Right renal cortex interstitium (tissue), 3 donors: ENCODE data around the gene PTDSS2. TPM values are rescaled to one million over a fixed set of nuclear protein-coding genes. Genes with fewer than 3 reads are reported as not detected.
"Not testable (repeated sequence)": the region's sequence is repeated elsewhere in the genome, so short reads cannot be mapped to it uniquely, and the experiment has no call there.

Experiments used
- DNase-seq, 3 donors: peaks; one replicate each; pipeline ENCODE4 v3.0.0-alpha.2; 2013; ENCODE audit warnings: low read depth in 3 of 3, low spot score in 2 of 3
- polyA plus RNA-seq, 3 donors: library from polyadenylated mRNA; unstranded; fragments of 120-200 nt; gene quantifications; one replicate each; pipeline ENCODE4 v1.2.1, GENCODE V29; 2013; ENCODE audit not compliant: insufficient read length in 3 of 3

PTDSS2 gene
- polyA plus RNA-seq, 3 donors, result 27.0 to 30.6 (median 27.1) TPM

GRCh38 chr11:502288-503178, 52.5 kb downstream of the PTDSS2 start:
- DNase-seq, result no peak

GRCh38 chr11:503179-503981, 53.3 kb downstream of the PTDSS2 start:
- no peak for DNase-seq

- DNase-seq, result no peak
Measured at GRCh38 chr11:504053-504993, 54.2 kb downstream of the PTDSS2 start.

- DNase-seq, result no peak
Measured at GRCh38 chr11:504994-505344, 54.9 kb downstream of the PTDSS2 start.

- peak; percentile 89 to 93 (median 92) for DNase-seq
Measured at GRCh38 chr11:506238-506994, 56.3 kb downstream of the PTDSS2 start.

- DNase-seq, result peak in 1 of 3 donors; percentile 79
Measured at GRCh38 chr11:506995-507726, 57.1 kb downstream of the PTDSS2 start, which contains the start of gene RNH1. RNH1 (minus strand) TSS chr11:507242; CDS start chr11:502162, 5,080 bp downstream.

GRCh38 chr11:507727-508515, 57.8 kb downstream of the PTDSS2 start:
- DNase-seq, result no peak

- no peak for DNase-seq
Measured at GRCh38 chr11:508956-509355, 58.9 kb downstream of the PTDSS2 start.

GRCh38 chr11:512761-513595, 62.9 kb downstream of the PTDSS2 start:
- no peak for DNase-seq

- no peak for DNase-seq
Measured at GRCh38 chr11:514606-515005, 64.5 kb downstream of the PTDSS2 start.

GRCh38 chr11:515131-515530, 65.1 kb downstream of the PTDSS2 start:
- no peak for DNase-seq

- no peak for DNase-seq
Measured at GRCh38 chr11:516400-516799, 66.3 kb downstream of the PTDSS2 start.

- DNase-seq, result not testable (repeated sequence)
Measured at GRCh38 chr11:516918-517685, 67.0 kb downstream of the PTDSS2 start.

- DNase-seq, result no peak
Measured at GRCh38 chr11:518463-519202, 68.6 kb downstream of the PTDSS2 start.

- no peak for DNase-seq
Measured at GRCh38 chr11:520428-521176, 70.5 kb downstream of the PTDSS2 start.
